Measurements from ENCODE around the gene ZCCHC7. TPM values are rescaled to one million over a fixed set of nuclear protein-coding genes. Genes with fewer than 3 reads are reported as not detected.
"Not testable (repeated sequence)": the region's sequence is repeated elsewhere in the genome, so short reads cannot be mapped to it uniquely, and the experiment has no call there.

ZCCHC7 gene
- total RNA-seq, 2 donors from 2014 or later: 20.7 to 25.7 TPM

GRCh38 chr9:37392272-37392671, 271.9 kb downstream of the ZCCHC7 start:
- ATAC-seq: no peak

DNA sequence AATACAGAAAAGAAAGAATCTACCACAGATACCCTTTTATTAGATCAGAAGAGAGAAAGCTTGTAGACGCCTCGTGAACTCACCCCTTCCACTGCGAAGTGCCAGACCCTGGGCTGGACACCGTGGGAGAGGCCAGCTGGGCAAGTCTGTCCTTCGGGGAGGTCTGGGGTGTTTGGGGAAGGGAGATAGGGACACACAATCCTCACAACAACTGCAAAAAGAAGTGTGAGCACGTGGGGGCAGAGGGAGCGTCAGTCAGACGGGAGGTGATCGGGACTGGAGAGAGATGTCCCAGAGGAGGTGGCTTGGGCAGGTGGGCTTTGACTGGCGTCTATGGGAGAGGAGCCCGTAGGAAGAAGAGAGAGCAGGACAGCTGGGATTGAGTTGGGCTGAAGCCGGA, 274.9 kb downstream of the ZCCHC7 start:
- no peaks in the 10 kb centered on the region for H3K36me3 Mint-ChIP-seq
- no peaks in the 10 kb centered on the region for H3K9me3 Mint-ChIP-seq
- H3K27me3 Mint-ChIP-seq: no peaks in the 10 kb centered on the region
- DNase-seq (ENCODE audit: low spot score) (no peak), ATAC-seq (no peak)
- no peaks in the 10 kb centered on the region for H3K4me1 Mint-ChIP-seq (ENCODE audit: low read depth in 2 of 2)
- H3K4me3 Mint-ChIP-seq: no peak overlapping the region
- H3K27ac Mint-ChIP-seq: peak overlapping the region in 1 of 2 donors; percentile 56

More at GRCh38 chr9:37392272-37392671, 271.9 kb downstream of the ZCCHC7 start:
- Mint-ChIP-seq H3K36me3 (no peaks in the 10 kb centered on the region), H3K9me3 (no peaks in the 10 kb centered on the region), H3K27me3 (no peaks in the 10 kb centered on the region), H3K4me3 (no peak overlapping the region), H3K27ac (no peak overlapping the region), H3K4me1 (ENCODE audit: low read depth in 2 of 2) (no peaks in the 10 kb centered on the region)
- no peak for DNase-seq (ENCODE audit: low spot score)

- ATAC-seq (no peak), DNase-seq (ENCODE audit: low spot score) (no peak)
- H3K4me1 Mint-ChIP-seq (ENCODE audit: low read depth in 2 of 2): no peaks in the 10 kb centered on the region
- H3K27ac Mint-ChIP-seq: peak overlapping the region in 1 of 2 donors; percentile 56
- no peaks in the 10 kb centered on the region for H3K36me3 Mint-ChIP-seq
- no peaks in the 10 kb centered on the region for H3K27me3 Mint-ChIP-seq
- no peaks in the 10 kb centered on the region for H3K9me3 Mint-ChIP-seq
- H3K4me3 Mint-ChIP-seq: no peak overlapping the region
Measured at GRCh38 chr9:37395663-37396062, 275.3 kb downstream of the ZCCHC7 start.

DNA sequence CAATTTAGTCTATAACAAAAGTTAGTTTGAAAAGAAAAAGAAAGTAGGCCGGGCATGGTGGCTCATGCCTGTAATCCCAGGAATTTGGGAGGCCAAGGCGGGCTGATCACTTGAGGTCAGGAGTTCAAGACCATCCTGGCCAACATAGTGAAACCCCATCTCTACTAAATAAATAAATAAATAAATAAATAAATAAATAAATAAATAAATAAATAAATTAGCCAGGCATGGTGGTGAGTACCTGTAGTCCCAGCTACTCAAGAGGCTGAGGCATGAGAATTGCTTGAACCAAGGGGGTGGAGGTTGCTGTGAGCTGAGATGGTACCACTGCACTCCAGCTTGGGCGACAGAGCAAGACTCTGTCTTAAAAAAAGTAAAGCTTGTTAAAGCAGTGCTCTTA, 277.6 kb downstream of the ZCCHC7 start:
- H3K27ac Mint-ChIP-seq; H3K27me3 Mint-ChIP-seq; H3K9me3 Mint-ChIP-seq; ATAC-seq; DNase-seq (ENCODE audit: low spot score); H3K4me1 Mint-ChIP-seq (ENCODE audit: low read depth in 2 of 2); H3K36me3 Mint-ChIP-seq; H3K4me3 Mint-ChIP-seq: not testable (repeated sequence)

- H3K4me3 Mint-ChIP-seq: no peak overlapping the region
- H3K36me3 Mint-ChIP-seq: no peaks in the 10 kb centered on the region
- H3K9me3 Mint-ChIP-seq: no peaks in the 10 kb centered on the region
- no peak for DNase-seq (ENCODE audit: low spot score)
- H3K4me1 Mint-ChIP-seq (ENCODE audit: low read depth in 2 of 2): no peaks in the 10 kb centered on the region
- no peak overlapping the region for H3K27ac Mint-ChIP-seq
- H3K27me3 Mint-ChIP-seq: peaks cover 0 to 5% of the 10 kb centered on the region in 2 donors
- ATAC-seq: no peak
Measured at GRCh38 chr9:37398464-37399025, 278.2 kb downstream of the ZCCHC7 start.

- H3K27ac Mint-ChIP-seq: no peak overlapping the region
- no peak overlapping the region for H3K4me3 Mint-ChIP-seq
- H3K36me3 Mint-ChIP-seq: no peaks in the 10 kb centered on the region
- peaks cover 0 to 5% of the 10 kb centered on the region in 2 donors for H3K27me3 Mint-ChIP-seq
- H3K9me3 Mint-ChIP-seq: no peaks in the 10 kb centered on the region
- no peak for DNase-seq (ENCODE audit: low spot score)
- ATAC-seq: no peak
- no peaks in the 10 kb centered on the region for H3K4me1 Mint-ChIP-seq (ENCODE audit: low read depth in 2 of 2)
Measured at GRCh38 chr9:37399336-37399735, 279.0 kb downstream of the ZCCHC7 start.

DNA sequence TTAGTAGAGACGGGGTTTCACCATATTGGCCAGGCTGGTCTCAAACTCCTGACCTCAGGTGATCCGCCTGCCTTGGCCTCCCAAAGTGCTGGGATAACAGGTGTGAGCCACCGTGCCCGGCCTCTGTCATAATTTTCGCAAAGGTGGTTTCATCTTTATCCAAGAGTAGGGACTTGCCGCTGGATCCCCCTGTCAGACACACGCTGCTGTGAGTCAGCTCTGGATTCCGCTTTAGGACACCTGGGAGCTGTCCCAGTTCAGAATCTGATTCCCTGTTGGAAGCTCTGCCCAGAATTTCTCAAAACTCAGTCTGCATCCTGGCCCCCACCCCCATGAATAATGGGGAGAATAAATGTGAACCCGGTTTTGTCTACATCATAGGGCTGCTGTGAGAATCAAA, 284.2 kb downstream of the ZCCHC7 start:
- Mint-ChIP-seq H3K36me3 (no peaks in the 10 kb centered on the region), H3K27me3 (peaks cover 0 to 5% of the 10 kb centered on the region in 2 donors), H3K4me3 (no peak overlapping the region), H3K27ac (no peak overlapping the region), H3K4me1 (ENCODE audit: low read depth in 2 of 2) (no peaks in the 10 kb centered on the region), H3K9me3 (no peaks in the 10 kb centered on the region)
- no peak for DNase-seq (ENCODE audit: low spot score)
- ATAC-seq: no peak

DNA sequence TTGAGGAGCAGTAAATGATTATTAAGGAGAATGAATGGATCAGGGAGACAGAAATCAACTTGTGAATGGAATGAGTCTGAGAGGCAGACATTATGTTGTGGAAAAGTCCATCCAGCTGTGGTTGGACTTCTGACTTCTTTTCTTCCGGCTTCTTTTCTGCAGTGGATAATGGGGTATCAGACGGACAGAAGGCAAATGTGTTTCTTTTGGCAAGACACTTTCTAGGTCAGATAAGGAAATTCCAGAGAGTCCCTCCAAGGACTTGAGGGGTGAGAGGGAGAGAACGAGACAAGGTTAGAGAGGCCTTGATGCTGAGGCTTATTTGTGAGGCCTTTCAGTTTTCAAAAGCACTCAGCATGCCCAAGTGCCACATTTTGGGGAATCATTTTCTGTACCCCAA, 285.0 kb downstream of the ZCCHC7 start:
- H3K36me3 Mint-ChIP-seq: no peaks in the 10 kb centered on the region
- no peak overlapping the region for H3K27ac Mint-ChIP-seq
- no peak for ATAC-seq
- H3K4me3 Mint-ChIP-seq: no peak overlapping the region
- H3K4me1 Mint-ChIP-seq (ENCODE audit: low read depth in 2 of 2): peaks cover 4 to 6% of the 10 kb centered on the region in 2 donors
- H3K9me3 Mint-ChIP-seq: no peaks in the 10 kb centered on the region
- H3K27me3 Mint-ChIP-seq: peaks cover 4 to 5% of the 10 kb centered on the region in 2 donors
- no peak for DNase-seq (ENCODE audit: low spot score)

GRCh38 chr9:37405764-37406380, 285.5 kb downstream of the ZCCHC7 start:
- no peak for ATAC-seq
- Mint-ChIP-seq H3K4me1 (ENCODE audit: low read depth in 2 of 2) (peaks cover 4 to 6% of the 10 kb centered on the region in 2 donors), H3K27ac (no peak overlapping the region), H3K27me3 (peaks cover 4 to 5% of the 10 kb centered on the region in 2 donors), H3K36me3 (no peaks in the 10 kb centered on the region), H3K4me3 (no peak overlapping the region), H3K9me3 (no peaks in the 10 kb centered on the region)
- DNase-seq (ENCODE audit: low spot score): no peak

GRCh38 chr9:37406603-37407401, 286.4 kb downstream of the ZCCHC7 start:
- no peak for ATAC-seq
- no peak overlapping the region for H3K27ac Mint-ChIP-seq
- H3K36me3 Mint-ChIP-seq: no peaks in the 10 kb centered on the region
- H3K9me3 Mint-ChIP-seq: no peaks in the 10 kb centered on the region
- no peak for DNase-seq (ENCODE audit: low spot score)
- peaks cover 4 to 6% of the 10 kb centered on the region in 2 donors for H3K4me1 Mint-ChIP-seq (ENCODE audit: low read depth in 2 of 2)
- no peak overlapping the region for H3K4me3 Mint-ChIP-seq
- H3K27me3 Mint-ChIP-seq: peaks cover 4 to 5% of the 10 kb centered on the region in 2 donors

DNA sequence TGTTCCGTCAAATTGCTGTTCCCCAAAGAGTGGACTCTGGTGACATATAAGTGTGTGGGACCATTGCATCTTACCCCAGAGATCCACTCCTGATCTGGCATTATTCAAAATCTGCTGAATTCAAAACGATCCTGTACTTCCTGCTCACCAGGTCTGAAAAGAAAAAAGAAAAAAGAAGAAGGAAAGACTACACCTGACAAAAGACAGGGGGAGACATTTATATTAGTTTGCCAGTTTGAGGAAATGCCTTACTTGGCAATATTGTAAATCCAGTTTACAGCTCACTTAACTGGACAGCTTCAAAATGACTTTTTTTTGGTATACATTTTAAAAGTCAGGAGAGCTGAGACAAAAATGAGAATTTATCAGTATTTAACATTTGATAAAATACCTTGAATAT, 287.1 kb downstream of the ZCCHC7 start:
- peaks cover 4 to 5% of the 10 kb centered on the region in 2 donors for H3K27me3 Mint-ChIP-seq
- DNase-seq (ENCODE audit: low spot score) (no peak), ATAC-seq (no peak)
- H3K36me3 Mint-ChIP-seq: no peaks in the 10 kb centered on the region
- H3K4me3 Mint-ChIP-seq: no peak overlapping the region
- no peak overlapping the region for H3K27ac Mint-ChIP-seq
- H3K9me3 Mint-ChIP-seq: no peaks in the 10 kb centered on the region
- peaks cover 4 to 6% of the 10 kb centered on the region in 2 donors for H3K4me1 Mint-ChIP-seq (ENCODE audit: low read depth in 2 of 2)

Other genes with a start within 250 kb of the ZCCHC7 start
- 1 to 10 TPM in 1 of 2 donors, under 1 TPM in 1; 0.29 to 2.1 TPM for gene PAX5, start 86.3 kb upstream of the ZCCHC7 start, total RNA-seq